ENCODE measurements around the gene RANBP1. TPM values are rescaled to one million over a fixed set of nuclear protein-coding genes. Genes with fewer than 3 reads are reported as not detected.

Gene RANBP1
- total RNA-seq, 1 experiment from 2014 or later: 443 TPM

GRCh38 chr22:20071524-20071972 is 44.4 kb upstream of the RANBP1 start:
- CTCF ChIA-PET: interaction anchor here (0.6 kb wide), 1 partner anchor 51 kb away, joined by 4 read pairs; no protein-coding TSS in a partner anchor
- POLR2A ChIA-PET: no interaction called here
- TF ChIP-seq TP53 (CRISPR knock-in tag; IDR thresholded peaks at IDR 0.05) (no peak), TCF7 (CRISPR knock-in tag; IDR thresholded peaks at IDR 0.05; ENCODE audit: low read depth) (no peak), SMAD3 (CRISPR knock-in tag; IDR thresholded peaks at IDR 0.05; ENCODE audit: borderline replicate concordance) (no peak), GRHL2 (CRISPR knock-in tag; IDR thresholded peaks at IDR 0.05; ENCODE audit: insufficient replicate concordance, severe bottlenecking) (no peak)
- Mint-ChIP-seq H3K27ac (peak overlapping the region; percentile 31), H3K4me1 (no peaks in the 10 kb centered on the region), H3K9me3 (no peaks in the 10 kb centered on the region), H3K4me3 (no peak overlapping the region), H3K27me3 (ENCODE audit: low read depth) (peaks cover 15% of the 10 kb centered on the region), H3K36me3 (no peaks in the 10 kb centered on the region)
- ATAC-seq (no peak), DNase-seq (ENCODE audit: low spot score) (no peak)

- ChIA-PET CTCF (interaction anchor here (0.6 kb wide), 1 partner anchor 158 kb away, joined by 3 read pairs; no protein-coding TSS in a partner anchor), POLR2A (no interaction called here)
- peaks cover 1% of the 10 kb centered on the region for H3K27me3 Mint-ChIP-seq (ENCODE audit: low read depth)
- peak overlapping the region; percentile 37; the same call in 1 of the 2 replicates for H3K27ac Mint-ChIP-seq
- TF ChIP-seq FOXP1 (CRISPR knock-in tag; IDR thresholded peaks at IDR 0.05; ENCODE audit: borderline replicate concordance) (no peak), E2F5 (CRISPR knock-in tag; IDR thresholded peaks at IDR 0.05) (no peak), ZNF671 (CRISPR knock-in tag; IDR thresholded peaks at IDR 0.05) (no peak), USF1 (CRISPR knock-in tag; IDR thresholded peaks at IDR 0.05) (no peak), ETV6 (CRISPR knock-in tag; IDR thresholded peaks at IDR 0.05) (no peak), OVOL2 (CRISPR knock-in tag; IDR thresholded peaks at IDR 0.05; ENCODE audit: borderline replicate concordance) (no peak), ZBTB21 (CRISPR knock-in tag; IDR thresholded peaks at IDR 0.05; ENCODE audit: borderline replicate concordance) (no peak), ZNF232 (CRISPR knock-in tag; IDR thresholded peaks at IDR 0.05) (no peak), CTCF (IDR thresholded peaks at IDR 0.05) (no peak), ZNF138 (CRISPR knock-in tag; conservative IDR thresholded peaks at IDR 0.05) (no peak), SOX15 (CRISPR knock-in tag; IDR thresholded peaks at IDR 0.05) (no peak), ZNF396 (CRISPR knock-in tag; IDR thresholded peaks at IDR 0.05; ENCODE audit: borderline replicate concordance) (no peak), IRF1 (CRISPR knock-in tag; IDR thresholded peaks at IDR 0.05) (no peak), HMGA2 (CRISPR knock-in tag; IDR thresholded peaks at IDR 0.05) (no peak)
- H3K4me1 Mint-ChIP-seq: peaks cover 10% of the 10 kb centered on the region
- H3K36me3 Mint-ChIP-seq: no peaks in the 10 kb centered on the region
- ATAC-seq (no peak), DNase-seq (ENCODE audit: low spot score) (no peak)
- H3K4me3 Mint-ChIP-seq: no peak overlapping the region
- H3K9me3 Mint-ChIP-seq: no peaks in the 10 kb centered on the region
Observed at GRCh38 chr22:20076627-20077172, 39.2 kb upstream of the RANBP1 start.
